Glutamatergic neuron (in vitro differentiated cells): ENCODE measurements around the gene NTF4. TPM values are rescaled to one million over a fixed set of nuclear protein-coding genes. Genes with fewer than 3 reads are reported as not detected.

Experiments used
- DNase-seq: peaks from one replicate; pipeline ENCODE4 v3.0.0; 2022
- H3K27ac Mint-ChIP-seq: one replicate; pipeline ENCODE4 v1.8.0; 2020; ENCODE audit warnings: mild to moderate bottlenecking, mixed read lengths, inconsistent platforms; ENCODE audit not compliant: unreplicated experiment
- H3K27me3 Mint-ChIP-seq: one replicate; pipeline ENCODE4 v1.8.0; 2020; ENCODE audit warnings: mild to moderate bottlenecking, moderate library complexity, mixed read lengths, inconsistent platforms; ENCODE audit not compliant: unreplicated experiment
- H3K36me3 Mint-ChIP-seq: one replicate; pipeline ENCODE4 v1.8.0; 2020; ENCODE audit warnings: mild to moderate bottlenecking, mixed read lengths, inconsistent platforms; ENCODE audit not compliant: unreplicated experiment
- H3K4me1 Mint-ChIP-seq: one replicate; pipeline ENCODE4 v1.8.0; 2020; ENCODE audit warnings: mild to moderate bottlenecking, low read depth, mixed read lengths, inconsistent platforms; ENCODE audit not compliant: unreplicated experiment
- H3K4me3 Mint-ChIP-seq: one replicate; pipeline ENCODE4 v1.8.0; 2020; ENCODE audit warnings: mild to moderate bottlenecking, mixed read lengths, inconsistent platforms; ENCODE audit not compliant: unreplicated experiment
- H3K9me3 Mint-ChIP-seq: one replicate; pipeline ENCODE4 v1.8.0; 2020; ENCODE audit warnings: mild to moderate bottlenecking, moderate library complexity, mixed read lengths, inconsistent platforms; ENCODE audit not compliant: unreplicated experiment
- total RNA-seq: library from RNA; stranded (reverse); fragmentation: NEBNext Ultra II Directional; extraction: Animal tissue kit (Norgen Biotek cat#: 25700); gene quantifications from one replicate; pipeline ENCODE4 v1.2.1, GENCODE V29; 2021; ENCODE audit not compliant: unreplicated experiment
- TF ChIP-seq, protein P1 (sequence below): fragments of 200-600 bp; sonication (generic); IDR thresholded peaks from one replicate; pipeline ENCODE4 v1.5.0; 2021; ENCODE audit not compliant: partially characterized antibody, unreplicated experiment

NTF4 gene
- total RNA-seq, 1 donor from 2014 or later: not detected

DNA sequence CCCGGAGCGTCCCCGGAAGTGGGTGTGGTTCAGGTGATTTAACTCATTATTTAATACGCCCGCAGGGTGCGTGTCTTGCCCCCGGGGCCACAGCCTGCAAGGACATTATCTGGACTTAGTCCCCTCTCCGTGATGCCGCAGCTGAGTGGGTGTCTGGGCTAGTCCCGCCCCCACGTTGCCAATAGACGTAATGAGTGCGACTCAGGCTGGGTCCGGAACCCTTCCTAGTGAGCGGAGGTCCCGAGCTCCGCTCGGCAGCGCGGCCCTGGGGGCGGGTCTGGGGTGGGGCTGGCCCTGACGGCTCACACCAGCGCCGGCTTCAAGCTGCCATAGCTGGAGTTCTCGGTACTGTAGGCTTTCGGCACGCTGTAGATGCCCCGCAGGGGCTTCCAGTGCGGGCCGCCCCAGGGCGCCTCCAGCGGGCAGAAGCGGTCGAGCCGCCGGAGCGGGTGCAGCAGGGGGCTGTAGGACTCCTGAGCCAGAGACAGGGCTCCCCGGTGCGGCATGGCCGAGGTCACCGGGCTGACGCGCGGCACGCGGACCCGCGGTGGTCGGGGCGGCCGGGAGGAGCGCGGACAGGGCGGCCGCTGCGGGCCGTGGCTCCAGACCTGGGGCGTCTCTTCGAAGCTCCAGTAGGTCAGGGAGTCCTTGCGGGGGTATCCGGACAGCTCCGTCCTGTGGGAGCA lies 46.8 kb downstream of the NTF4 start:
- H3K4me3 Mint-ChIP-seq: no peak overlapping the region
- H3K36me3 Mint-ChIP-seq: no peaks in the 10 kb centered on the region

GRCh38 chr19:49017041-49017665 lies 47.5 kb downstream of the NTF4 start, which contains the start of gene LHB:
Gene LHB (minus strand): TSS chr19:49017091. CDS start chr19:49017081, 10 bp downstream.
- TF ChIP-seq, protein P1, sequence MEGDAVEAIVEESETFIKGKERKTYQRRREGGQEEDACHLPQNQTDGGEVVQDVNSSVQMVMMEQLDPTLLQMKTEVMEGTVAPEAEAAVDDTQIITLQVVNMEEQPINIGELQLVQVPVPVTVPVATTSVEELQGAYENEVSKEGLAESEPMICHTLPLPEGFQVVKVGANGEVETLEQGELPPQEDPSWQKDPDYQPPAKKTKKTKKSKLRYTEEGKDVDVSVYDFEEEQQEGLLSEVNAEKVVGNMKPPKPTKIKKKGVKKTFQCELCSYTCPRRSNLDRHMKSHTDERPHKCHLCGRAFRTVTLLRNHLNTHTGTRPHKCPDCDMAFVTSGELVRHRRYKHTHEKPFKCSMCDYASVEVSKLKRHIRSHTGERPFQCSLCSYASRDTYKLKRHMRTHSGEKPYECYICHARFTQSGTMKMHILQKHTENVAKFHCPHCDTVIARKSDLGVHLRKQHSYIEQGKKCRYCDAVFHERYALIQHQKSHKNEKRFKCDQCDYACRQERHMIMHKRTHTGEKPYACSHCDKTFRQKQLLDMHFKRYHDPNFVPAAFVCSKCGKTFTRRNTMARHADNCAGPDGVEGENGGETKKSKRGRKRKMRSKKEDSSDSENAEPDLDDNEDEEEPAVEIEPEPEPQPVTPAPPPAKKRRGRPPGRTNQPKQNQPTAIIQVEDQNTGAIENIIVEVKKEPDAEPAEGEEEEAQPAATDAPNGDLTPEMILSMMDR: no peak
- H3K36me3 Mint-ChIP-seq: no peaks in the 10 kb centered on the region

More for the DNA sequence above, 46.8 kb downstream of the NTF4 start:
- peak; percentile 76 for DNase-seq
- Mint-ChIP-seq H3K4me1 (peaks cover 3% of the 10 kb centered on the region), H3K27me3 (peaks cover 11% of the 10 kb centered on the region), H3K27ac (no peak overlapping the region), H3K9me3 (no peaks in the 10 kb centered on the region)
- TF ChIP-seq, protein P1: peak; percentile 50

DNA sequence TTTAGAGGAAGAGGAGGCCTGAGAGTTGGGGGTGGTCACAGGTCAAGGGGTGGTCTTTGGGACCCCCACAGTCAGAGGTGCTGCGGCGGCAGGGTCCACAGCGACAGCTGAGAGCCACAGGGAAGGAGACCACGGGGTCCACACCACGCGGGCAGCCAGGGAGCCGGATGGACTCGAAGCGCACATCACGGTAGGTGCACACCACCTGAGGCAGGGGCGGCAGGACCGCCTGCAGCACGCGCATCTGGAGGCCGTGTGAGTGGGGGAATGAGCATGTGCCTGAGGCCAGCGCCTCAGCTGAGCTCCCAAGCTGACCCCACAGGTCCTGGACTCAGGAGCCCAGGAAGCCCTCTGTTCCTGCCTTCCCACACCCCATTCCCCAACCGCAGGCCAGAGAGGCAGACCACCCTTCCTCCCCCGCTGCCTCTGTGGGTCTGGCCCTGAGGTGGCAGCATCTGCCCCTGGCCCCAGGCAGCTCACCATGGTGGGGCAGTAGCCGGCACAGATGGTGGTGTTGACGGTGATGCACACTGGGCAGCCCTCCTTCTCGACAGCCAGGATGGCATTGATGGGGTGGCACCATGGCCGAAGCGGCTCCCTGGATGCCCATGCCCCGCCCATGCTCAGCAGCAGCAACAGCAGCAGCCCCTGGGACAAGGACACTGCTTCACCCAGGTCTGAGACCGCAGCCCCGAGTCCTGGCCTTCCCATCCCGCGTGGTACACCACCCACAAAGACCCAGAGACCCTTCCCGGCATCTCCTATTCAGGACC lies 48.4 kb downstream of the NTF4 start:
- Mint-ChIP-seq H3K27me3 (peaks cover 14% of the 10 kb centered on the region), H3K4me1 (peaks cover 3% of the 10 kb centered on the region), H3K27ac (no peak overlapping the region), H3K9me3 (no peaks in the 10 kb centered on the region), H3K36me3 (no peaks in the 10 kb centered on the region), H3K4me3 (no peak overlapping the region)
- TF ChIP-seq, protein P1: no peak
- no peak for DNase-seq

More at GRCh38 chr19:49017041-49017665, 47.5 kb downstream of the NTF4 start, which contains the start of gene LHB:
- DNase-seq: no peak
- Mint-ChIP-seq H3K27ac (no peak within 1 kb of the TSS), H3K9me3 (no peaks in the 10 kb centered on the region), H3K4me3 (no peak within 1 kb of the TSS), H3K4me1 (peaks cover 3% of the 10 kb centered on the region), H3K27me3 (peaks cover 15% of the 10 kb centered on the region)

DNA sequence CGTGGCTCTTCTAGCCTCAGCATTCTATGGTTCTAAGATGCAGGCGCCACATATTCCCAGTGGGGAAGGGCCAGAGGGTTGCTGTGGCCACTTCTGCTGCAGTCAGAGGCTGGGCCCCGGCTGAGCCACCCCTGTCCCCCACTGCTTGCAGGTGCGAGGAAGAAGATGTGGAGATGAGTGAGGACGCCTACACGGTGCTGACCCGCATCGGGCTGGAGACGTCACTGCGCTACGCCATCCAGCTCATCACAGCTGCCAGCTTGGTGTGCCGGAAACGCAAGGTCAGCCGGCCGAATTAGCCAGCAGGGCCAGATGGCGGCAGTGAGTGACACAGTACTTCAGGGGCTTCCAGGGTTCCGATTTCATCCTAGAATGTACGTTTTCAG lies 49.8 kb downstream of the NTF4 start:
- Mint-ChIP-seq H3K27ac (no peak overlapping the region), H3K36me3 (no peaks in the 10 kb centered on the region), H3K9me3 (no peaks in the 10 kb centered on the region), H3K27me3 (peaks cover 10% of the 10 kb centered on the region), H3K4me1 (peaks cover 3% of the 10 kb centered on the region), H3K4me3 (no peak overlapping the region)
- DNase-seq: no peak
- TF ChIP-seq, protein P1: no peak
